GM15510 (cell line): Measurements from ENCODE around the gene S1PR3.

Experiments used
- POLR2A ChIP-seq: IDR thresholded peaks from 3 replicates; pipeline ENCODE4 v1.6.1; 2011; ENCODE audit warnings: borderline replicate concordance; ENCODE audit not compliant: insufficient read length; ENCODE audit errors: extremely low read depth

The S1PR3 gene

DNA sequence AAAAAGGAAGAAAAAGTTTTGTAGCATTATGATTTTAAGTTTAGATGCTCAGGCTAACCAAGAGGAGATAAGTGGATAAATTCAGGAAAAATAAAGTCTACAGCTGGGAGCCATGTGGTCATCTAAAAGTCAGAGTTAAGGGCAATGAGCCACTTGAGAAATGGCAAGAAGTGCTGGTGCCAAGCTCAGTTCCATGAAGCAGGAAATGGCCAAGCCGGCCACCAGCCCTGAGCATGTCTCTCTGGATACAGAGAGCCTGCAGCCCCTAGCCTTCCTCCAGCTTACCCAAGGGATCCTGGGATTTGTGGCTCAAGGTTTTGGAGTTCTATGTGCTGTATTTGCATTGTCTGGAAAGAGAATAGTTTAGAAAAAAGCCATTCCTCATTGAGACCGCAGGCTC is 12.2 kb upstream of the S1PR3 start:
- TF ChIP-seq POLR2A: no peak

DNA sequence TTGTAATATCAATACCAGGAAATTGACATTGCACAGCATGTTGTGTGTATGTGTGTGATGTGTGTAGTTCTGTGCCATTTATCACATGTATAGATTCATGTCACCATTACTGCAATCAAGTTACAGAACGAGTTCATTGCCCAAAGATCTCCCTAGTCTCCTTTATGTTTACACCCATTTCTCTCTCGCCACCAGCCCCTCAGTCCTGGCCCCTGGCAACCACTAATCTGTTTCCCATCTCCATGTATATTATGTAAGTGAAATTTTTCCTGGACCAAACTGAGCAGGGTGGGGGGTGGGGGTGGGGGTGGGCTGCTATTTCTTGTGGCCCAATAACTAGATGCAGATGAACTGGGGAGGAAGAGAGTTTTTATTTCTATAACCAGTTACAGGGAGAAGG is 11.5 kb upstream of the S1PR3 start:
- no peak for TF ChIP-seq POLR2A

DNA sequence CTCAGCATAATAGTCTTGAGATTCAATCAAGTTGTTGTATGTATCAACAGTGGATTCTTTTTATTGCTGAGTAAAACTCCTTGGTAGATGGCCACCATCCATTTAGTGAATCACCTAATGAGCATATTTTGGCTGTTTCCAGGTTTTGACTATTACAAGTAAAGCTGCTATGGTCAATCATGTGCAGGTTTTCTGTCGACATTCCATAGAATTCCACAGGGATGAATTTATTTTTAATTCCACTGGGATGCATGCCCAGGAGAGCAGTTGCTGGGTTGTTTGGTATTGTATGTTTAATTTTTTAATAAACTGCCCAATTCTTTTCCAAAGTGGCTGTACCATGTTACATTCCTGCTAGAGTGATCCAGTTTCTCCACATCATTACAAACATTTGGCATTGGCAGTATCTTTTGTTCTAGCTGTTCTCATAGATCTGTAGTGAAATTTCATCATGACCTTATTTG is 10.5 kb upstream of the S1PR3 start:
- TF ChIP-seq POLR2A: no peak

DNA sequence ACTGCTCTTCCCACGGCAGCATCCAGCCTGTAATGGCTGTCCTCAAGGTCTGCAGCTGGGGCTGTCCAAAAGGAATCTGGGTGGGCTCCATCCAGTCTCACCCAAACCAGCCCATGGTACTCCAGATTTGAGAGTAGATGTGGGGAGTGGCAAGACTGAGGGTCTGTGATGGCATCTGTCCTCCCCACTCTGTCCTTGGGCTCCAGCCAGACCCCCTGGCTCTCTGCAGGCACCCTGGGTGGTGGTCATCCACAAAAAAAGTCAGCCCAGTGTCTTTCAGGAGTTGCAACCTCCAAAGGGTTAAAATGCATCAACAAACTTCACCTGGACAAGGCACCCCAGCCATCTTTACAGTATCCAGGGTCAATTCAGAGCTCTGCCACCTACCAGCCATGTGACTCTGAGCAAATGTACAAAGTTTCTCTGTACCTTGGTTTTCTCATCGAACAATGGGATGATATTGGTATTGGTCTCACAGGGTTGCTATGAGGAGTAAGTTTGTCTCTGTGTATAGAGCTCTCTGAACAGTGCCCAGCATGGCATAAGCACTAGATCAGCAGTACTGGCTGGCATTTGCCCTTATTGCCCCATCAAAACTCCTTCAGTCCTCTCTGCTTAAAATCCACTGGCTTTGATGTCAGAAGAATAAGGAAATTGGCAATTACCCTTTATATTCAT is 7.3 kb upstream of the S1PR3 start:
- TF ChIP-seq POLR2A: no peak

DNA sequence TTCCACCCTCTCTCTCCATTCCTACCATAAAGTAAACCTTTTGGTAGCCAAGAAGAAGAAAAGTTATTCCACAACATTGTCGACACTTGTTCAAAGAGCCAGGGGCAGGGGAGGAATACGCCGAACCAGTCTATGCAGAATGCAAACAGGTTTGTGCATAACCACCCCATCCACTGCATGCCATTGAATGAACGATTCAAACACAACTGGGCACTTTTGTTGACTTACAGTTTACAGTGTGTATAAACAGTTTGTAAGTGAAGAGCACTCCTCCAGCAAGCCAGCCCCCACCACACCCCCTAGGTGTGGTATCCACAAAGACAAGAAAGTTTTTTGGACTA is 6.8 kb upstream of the S1PR3 start:
- TF ChIP-seq POLR2A: no peak

DNA sequence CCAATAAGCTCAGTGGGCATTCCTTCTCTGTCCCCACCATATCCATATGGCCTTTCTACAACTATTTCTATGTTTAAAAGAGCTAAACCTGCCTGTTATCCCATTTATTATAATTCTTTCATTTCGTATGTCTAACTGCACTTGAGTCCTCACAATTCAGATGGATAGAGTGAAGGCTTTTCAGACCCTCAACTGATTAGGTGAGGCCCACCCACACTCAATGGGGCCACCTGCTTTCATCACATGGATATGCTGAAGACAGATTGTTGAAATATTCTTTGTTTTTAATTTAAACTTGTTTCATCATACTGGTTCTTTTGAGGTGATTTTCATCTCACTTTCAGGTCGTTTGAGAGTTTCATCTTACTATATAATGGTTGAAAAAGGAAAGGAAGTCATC is 5.7 kb upstream of the S1PR3 start:
- TF ChIP-seq POLR2A: no peak

DNA sequence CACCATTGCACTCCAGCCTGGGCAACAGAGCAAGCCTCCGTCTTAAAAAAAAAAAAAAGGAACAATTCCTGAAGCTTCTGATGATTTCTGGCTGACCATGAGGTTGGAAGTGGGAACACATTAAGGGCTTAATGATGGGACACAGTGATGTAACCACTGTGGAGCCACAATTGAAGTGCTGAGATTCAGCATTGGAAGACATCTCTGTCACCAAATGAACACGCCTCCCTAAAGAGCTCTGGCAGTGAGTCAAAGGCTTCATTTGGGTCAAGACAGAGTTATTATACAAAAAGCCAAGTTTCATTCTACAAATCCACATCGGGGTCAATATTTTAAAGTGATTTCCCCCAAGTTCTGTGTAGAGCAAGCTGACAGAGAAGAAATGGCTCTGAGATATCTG is 4.5 kb upstream of the S1PR3 start:
- no peak for TF ChIP-seq POLR2A

DNA sequence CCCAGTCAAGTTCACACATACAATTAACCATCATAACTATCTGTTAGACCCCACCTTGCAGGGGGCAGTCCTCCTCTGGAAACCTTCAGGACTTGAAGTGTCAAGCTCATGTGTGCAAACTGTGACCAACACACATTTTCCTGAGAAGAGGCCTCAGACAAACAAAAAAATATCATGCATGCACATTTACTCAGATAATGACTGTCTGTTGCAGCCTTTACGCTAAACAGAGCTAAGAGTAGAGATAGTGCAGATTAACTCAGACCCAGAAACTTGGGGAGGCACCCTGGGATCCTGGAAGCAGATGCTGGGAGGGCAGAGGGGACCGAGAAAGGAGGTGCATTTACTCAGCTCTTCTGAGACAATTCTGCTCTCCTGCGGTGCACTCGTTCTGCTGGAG is 3.6 kb upstream of the S1PR3 start:
- TF ChIP-seq POLR2A: no peak

DNA sequence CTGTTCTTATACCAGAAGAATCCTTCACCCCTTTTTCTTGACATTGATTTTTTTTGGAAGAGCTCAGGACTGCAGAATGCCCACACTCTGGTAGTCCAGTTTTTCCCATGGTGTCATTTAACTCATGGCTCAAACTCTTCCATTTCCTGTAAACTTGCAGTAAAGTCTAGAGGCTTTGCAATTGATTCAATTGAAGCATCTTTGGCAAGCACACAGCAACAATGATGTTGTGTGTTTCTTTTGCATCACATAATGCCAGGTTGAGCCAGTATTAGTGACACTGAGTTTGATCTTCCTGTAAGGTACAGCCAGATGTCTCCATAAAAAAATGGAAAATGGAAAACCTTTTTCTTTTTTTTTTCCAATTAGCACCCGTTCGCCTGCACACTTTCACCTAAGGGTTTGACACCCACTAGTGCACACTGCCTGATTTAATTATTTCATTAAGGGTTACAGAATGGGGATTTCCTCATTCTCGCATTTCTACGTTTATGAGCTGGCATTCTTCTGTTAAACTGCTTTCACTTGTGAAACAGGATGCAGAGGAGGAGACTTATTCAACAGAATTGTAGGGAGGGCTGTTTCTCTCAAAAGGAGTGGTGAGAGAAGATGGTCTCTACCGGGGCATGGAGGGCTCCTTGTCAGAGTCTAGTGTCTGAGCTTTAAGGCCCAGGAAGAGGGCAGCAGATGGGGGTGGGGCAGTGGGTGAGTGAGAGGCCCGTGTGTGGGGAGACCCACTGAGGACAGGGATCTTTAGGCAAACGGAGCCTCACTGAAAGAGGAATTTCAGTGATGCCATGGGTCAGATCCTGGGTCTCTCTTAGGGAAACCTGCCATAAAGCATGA is 2.2 kb upstream of the S1PR3 start:
- no peak for TF ChIP-seq POLR2A

DNA sequence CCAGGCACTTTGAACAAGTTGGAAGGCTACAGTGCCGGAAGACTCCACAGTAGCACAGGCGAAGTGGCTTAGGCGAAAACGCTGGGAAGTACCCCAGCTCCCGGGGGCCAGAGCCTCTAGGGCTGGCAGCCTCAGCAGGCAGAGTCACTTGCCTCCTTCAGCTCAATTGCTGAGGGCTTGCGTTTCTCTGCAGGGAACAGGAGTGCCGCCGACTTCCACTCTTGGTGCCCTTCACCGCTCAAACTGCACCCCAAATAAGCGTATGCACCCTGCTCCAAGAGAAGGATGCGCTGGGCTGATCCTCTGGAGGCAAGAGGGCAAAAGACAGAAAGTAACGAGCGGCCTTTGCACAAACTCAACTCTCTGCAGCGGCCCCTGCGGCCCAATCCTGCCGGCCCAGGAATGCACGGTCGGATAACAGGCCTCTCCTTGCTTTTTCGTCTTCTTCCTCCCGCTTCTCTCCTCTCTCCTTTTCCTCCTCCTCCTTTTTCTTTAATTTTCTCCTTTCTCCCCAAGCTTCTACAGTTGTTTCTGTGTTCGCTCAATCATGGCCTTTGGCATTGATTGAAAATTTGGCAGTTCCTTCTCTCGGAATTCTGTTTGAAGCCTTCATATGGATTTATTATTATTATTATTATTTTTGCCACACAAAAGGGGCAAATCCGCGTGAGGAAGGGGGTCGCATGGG is 1.1 kb upstream of the S1PR3 start:
- no peak for TF ChIP-seq POLR2A

DNA sequence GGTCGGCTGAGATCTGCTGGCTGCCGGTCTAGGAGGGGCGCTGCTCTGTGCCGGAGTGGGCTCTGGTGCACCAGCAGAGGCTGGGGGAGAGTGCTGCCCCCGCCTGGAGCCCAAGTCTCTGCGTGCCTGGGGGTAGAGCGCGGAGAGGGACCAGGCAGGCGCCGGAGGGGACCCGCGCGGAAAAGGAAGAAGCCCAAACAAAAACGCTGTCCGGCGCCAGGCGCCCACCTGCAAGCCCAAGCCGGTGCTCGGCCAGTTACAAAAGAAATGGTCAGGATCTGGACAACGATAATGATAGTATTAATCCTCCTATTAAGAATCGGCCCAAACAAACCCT is 571 bp upstream of the S1PR3 start:
- no peak for TF ChIP-seq POLR2A

DNA sequence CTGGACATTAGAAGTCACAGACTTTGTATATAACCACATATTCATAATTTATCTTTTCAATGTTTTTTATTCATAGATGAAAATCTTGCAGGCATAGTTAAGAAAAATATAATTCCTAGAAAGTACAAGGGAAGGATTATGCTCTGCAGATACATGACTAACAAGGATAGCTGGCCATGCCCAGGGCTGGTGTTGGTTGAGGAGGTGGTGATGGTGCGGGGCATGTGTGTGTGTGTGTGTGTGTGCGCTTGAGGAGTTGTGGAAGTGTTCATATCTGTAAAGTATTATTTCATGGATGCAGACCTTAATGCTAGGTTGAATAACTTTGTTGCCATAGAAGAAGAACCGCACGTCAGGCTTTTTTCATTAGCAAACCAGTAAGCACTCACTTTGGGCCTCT is 1.3 kb downstream of the S1PR3 start:
- TF ChIP-seq POLR2A: no peak

DNA sequence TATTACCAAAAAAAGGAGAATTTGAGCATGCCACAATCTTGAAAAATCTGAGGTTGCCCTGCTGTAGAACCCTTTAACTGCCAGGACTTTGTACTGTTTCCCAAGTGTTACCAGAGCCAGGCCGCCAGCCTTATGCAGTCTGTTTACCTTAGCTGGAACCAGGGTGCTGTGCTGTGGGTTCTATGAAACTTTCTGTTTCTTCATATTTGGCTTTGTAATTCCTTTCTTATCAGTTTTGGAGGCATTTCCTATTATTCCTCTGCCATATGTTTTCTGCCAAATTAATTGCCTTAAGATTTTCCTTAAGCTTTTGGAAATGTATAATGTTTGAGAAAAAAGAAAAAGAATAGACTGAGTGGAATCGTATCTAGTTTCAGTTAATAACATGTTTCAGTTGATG is 2.1 kb downstream of the S1PR3 start:
- no peak for TF ChIP-seq POLR2A

DNA sequence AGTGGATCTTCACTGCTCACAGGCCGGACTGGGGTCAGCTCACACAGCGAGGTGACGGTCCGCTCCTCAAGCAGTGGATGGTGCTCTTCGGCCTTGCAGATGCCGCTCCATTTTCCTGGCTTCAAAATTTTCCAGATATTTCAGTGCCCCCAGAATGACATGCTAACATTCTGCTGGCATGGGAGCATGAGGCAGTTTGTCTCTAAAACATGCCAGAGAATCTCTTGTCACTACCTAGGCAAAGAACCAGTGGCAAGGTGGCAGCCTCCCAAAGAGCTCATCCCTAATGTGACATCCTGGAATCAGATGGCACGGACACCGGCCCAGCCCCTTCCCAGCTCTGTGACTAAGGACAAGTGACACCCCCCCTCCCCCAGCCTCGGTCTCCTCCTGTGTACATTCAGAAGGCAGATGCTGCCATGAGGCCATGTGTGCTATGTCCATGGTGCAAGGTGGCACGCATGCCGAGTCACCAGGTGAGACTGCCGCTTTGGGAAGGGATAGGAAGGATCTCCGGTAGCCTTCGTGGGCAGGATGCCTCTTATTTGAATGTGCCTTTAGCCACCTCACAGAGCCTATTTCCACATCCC is 2.7 kb downstream of the S1PR3 start:
- no peak for TF ChIP-seq POLR2A

DNA sequence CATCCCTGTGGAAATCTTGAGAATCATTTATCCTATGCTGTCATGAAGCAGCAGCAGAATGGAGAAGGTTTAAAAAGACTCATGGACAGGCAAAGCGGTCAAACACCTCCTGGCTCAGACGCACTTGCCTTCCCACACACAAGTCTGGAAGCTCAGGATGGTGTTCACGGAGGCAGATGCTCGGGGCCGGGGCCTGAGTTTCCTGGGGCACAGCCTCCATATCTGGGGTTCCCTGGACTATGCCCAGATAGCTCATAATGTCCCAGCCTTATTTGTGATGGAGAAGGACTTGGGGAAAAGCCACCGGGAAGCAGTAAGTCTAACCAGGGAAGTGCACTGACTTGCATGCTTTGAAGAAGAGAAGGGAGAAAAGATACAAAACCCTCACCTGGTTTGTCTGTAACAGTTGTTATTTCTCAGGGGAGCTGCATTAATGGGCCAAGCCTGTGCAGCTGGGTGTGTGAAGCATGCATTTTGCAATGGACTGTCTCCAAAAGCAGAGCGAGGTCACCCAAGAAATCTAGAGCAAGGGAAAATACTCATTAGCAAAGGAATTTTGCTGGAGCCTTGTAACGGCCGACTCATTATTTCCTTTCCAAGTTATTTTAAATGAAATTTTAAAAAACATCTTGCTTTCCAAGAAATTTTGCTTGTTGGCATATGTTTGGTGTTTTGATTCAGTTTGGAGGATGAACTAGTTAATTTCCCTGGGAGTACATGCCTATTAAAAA is 3.4 kb downstream of the S1PR3 start:
- TF ChIP-seq POLR2A: no peak
